Stimulated activated effector memory CD8-positive, alpha-beta T cell treated with anti-CD3 and anti-CD28 coated beads, Interleukin-12 subunit alpha, Interleukin-12 subunit beta, amount 100 ng/mL, for 72 hours (primary cell): Measurements from ENCODE around the gene UTF1.
A peak's percentile ranks its signal among the peaks of the same experiment; 100 is the strongest.
"Not testable (repeated sequence)": the region's sequence is repeated elsewhere in the genome, so short reads cannot be mapped to it uniquely, and the experiment has no call there.

Experiments
- ATAC-seq: fragments of 150-1000 bp; cut with Tn5 transposase; 2 replicates; pipeline ENCODE4 v1.10.0; 2021
- DNase-seq, 2 donors: peaks; one replicate each; pipeline ENCODE4 v3.0.0; 2021 to 2022; ENCODE audit warnings: low spot score in 2 of 2
- H3K27ac Mint-ChIP-seq: one replicate; pipeline ENCODE4 v1.8.0; 2022; ENCODE audit warnings: mild to moderate bottlenecking, mixed read lengths
- H3K36me3 Mint-ChIP-seq: one replicate; pipeline ENCODE4 v1.8.0; 2022; ENCODE audit warnings: mild to moderate bottlenecking, mixed read lengths
- H3K4me1 Mint-ChIP-seq: one replicate; pipeline ENCODE4 v1.8.0; 2022; ENCODE audit warnings: mixed read lengths
- H3K4me3 Mint-ChIP-seq: one replicate; pipeline ENCODE4 v1.8.0; 2022; ENCODE audit warnings: mild to moderate bottlenecking, mixed read lengths
- H3K9me3 Mint-ChIP-seq: one replicate; pipeline ENCODE4 v1.8.0; 2022; ENCODE audit warnings: mixed read lengths

Gene UTF1

DNA sequence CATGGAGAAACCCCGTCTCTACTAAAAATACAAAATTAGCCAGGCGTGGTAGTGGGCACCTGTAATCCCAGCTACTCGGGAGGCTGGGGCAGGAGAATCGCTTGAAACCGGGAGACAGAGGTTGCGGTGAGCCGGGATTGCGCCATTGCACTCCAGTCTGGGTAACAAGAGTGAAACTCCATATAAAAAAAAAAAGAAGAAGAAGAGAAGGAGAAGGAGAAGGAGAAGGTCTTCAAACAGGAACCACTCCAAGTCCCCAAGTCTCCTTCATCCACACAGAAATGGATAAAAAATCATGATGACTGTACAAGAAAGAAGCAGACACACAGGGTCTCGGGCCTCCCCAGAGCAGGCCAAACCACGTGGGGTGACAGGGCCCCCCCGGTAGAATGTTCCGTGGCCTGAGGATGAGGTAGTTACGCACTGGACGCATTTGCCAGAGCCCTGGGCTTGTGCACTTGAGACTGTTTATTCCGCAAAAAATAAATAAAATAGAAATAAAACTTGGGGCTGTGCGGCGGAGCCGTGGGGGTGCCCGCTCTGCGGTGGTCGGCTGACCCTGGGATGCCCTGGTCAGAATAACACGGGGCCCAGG, 23.4 kb downstream of the UTF1 start:
- peaks cover 20% of the 10 kb centered on the region for H3K4me1 Mint-ChIP-seq
- ATAC-seq (no peak), DNase-seq (no peak)
- H3K9me3 Mint-ChIP-seq = no peaks in the 10 kb centered on the region
- H3K4me3 Mint-ChIP-seq = no peak overlapping the region
- no peak overlapping the region for H3K27ac Mint-ChIP-seq
- no peaks in the 10 kb centered on the region for H3K36me3 Mint-ChIP-seq

DNA sequence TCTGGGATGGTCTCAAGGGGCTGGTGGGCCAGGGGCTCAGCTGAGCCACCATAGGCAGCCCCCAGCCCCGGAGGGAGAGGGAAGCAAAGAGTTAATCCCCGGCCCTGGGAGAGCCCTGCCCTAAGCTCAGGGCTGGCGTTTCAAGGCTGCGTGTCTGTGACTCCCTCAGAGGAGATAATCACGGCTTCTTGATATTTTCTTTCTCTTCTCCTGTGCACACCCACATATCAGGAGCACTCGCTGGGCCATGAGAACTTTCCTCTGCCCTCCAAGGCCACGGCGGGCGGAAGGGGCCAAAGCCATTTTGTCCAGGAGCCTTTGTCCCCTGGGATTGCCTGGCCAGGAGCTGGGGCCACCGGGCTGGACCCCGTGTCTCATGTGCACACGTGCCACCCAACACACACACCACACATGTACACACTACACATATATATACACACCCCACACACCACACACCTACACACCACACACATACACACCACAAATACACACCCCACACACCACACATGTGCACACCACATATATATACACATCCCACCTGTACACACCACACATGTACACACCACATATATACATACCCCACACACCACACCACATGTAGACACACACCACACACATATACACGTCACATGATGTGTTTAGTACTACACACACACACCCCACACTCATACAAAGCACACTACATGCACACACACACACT, 24.6 kb downstream of the UTF1 start:
- Mint-ChIP-seq H3K27ac (no peak overlapping the region), H3K9me3 (no peaks in the 10 kb centered on the region), H3K4me3 (no peak overlapping the region), H3K4me1 (peaks cover 29% of the 10 kb centered on the region), H3K36me3 (peaks cover 7% of the 10 kb centered on the region)
- ATAC-seq (no peak), DNase-seq (no peak)

GRCh38 chr10:133255323-133255722, 25.3 kb downstream of the UTF1 start:
- peaks cover 32% of the 10 kb centered on the region for H3K4me1 Mint-ChIP-seq
- no peak overlapping the region for H3K27ac Mint-ChIP-seq
- no peak for DNase-seq
- no peak for ATAC-seq
- peaks cover 15% of the 10 kb centered on the region for H3K36me3 Mint-ChIP-seq
- H3K4me3 Mint-ChIP-seq = no peak overlapping the region
- H3K9me3 Mint-ChIP-seq = no peaks in the 10 kb centered on the region

- peak in 1 of 2 donors; percentile 64 for DNase-seq
- no peaks in the 10 kb centered on the region for H3K9me3 Mint-ChIP-seq
- peak overlapping the region; percentile 88 for H3K27ac Mint-ChIP-seq
- peak overlapping the region; percentile 76 for H3K4me3 Mint-ChIP-seq
- peaks cover 35% of the 10 kb centered on the region for H3K36me3 Mint-ChIP-seq
- ATAC-seq = no peak
- H3K4me1 Mint-ChIP-seq = peaks cover 45% of the 10 kb centered on the region
These were observed 27.6 kb downstream of the UTF1 start for GRCh38 chr10:133257489-133258065.

- H3K9me3 Mint-ChIP-seq = no peaks in the 10 kb centered on the region
- peak overlapping the region; percentile 88 for H3K27ac Mint-ChIP-seq
- ATAC-seq (peak; percentile 2), DNase-seq (peak in 1 of 2 donors; percentile 72)
- peak overlapping the region; percentile 76 for H3K4me3 Mint-ChIP-seq
- H3K4me1 Mint-ChIP-seq = peaks cover 51% of the 10 kb centered on the region
- H3K36me3 Mint-ChIP-seq = peaks cover 42% of the 10 kb centered on the region
These were observed 28.2 kb downstream of the UTF1 start for GRCh38 chr10:133258066-133258817.

- H3K27ac Mint-ChIP-seq = peak overlapping the region; percentile 90
- peak; percentile 58 to 89 for DNase-seq
- H3K36me3 Mint-ChIP-seq = peaks cover 50% of the 10 kb centered on the region
- peak; percentile 57 for ATAC-seq
- H3K4me1 Mint-ChIP-seq = peaks cover 59% of the 10 kb centered on the region
- H3K4me3 Mint-ChIP-seq = peak overlapping the region; percentile 76
- no peaks in the 10 kb centered on the region for H3K9me3 Mint-ChIP-seq
These were observed 29.0 kb downstream of the UTF1 start for GRCh38 chr10:133258818-133259601.

DNA sequence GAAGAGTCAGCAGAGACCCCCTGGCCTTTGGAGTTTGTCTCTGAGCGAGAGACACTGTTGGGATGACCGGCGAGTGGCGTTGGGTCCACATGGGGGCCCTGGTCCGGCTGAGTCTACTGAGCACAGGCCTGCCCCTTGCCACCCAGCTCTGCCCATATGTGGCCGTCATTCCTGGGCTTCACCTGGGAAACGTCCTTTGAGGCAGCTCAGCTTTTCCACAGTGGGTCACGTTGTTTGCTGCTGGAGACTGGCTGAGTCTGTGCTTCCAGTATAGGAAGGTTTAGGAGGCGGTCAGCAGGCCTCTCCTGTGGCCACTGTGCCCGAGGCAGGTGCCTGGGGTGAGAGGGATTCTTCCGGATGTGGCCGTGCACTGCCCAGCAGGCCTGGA, 29.6 kb downstream of the UTF1 start:
- no peaks in the 10 kb centered on the region for H3K9me3 Mint-ChIP-seq
- H3K27ac Mint-ChIP-seq = peak overlapping the region; percentile 90
- no peak for DNase-seq
- peaks cover 65% of the 10 kb centered on the region for H3K4me1 Mint-ChIP-seq
- no peak for ATAC-seq
- H3K36me3 Mint-ChIP-seq = peaks cover 55% of the 10 kb centered on the region
- peak overlapping the region; percentile 76 for H3K4me3 Mint-ChIP-seq

DNA sequence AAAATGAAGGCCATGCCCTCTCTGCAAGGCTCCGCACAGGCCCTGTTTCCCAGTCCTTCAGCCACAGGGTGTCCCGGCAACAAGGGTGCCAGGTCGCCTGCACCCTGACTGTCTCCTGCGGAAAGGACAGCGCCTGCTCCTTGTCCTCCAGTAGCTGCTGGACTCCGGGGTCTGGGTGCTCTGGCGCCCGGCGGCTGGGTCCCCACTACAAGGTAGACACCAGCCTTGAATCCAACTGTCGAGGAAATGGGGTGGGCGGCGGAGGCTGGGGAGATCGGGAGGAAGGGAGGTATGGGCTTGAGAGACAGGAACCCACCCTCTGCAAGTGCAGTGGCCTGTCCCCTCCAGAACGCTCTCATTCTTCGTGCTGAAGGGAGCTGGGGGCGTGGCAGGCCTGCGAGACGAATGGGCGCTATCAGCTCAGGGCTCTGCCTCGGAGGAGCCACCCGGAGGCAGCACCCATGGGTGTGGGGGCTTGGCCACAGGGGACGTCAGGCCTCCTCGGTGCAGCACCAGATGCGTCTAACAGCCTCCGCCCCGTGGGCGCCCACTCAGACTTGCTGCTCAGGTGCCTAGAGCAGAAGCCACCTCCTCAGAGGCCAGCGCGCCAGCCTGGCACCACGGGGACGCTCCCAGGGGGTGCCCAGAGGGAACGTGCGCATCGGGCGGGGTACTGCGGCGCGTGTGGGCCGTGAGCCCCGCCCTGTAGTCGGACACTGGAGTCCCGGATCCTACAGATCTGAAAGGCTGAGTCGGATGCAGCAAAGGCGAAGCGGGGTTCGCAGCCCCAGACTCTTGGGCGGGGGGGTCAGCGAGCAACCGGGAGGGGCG, 31.1 kb downstream of the UTF1 start:
- Mint-ChIP-seq H3K27ac (peak overlapping the region; percentile 88), H3K36me3 (peaks cover 71% of the 10 kb centered on the region), H3K9me3 (no peaks in the 10 kb centered on the region), H3K4me3 (peak overlapping the region; percentile 76), H3K4me1 (peaks cover 80% of the 10 kb centered on the region)
- DNase-seq (peak; percentile 60 to 85), ATAC-seq (peak; percentile 78)

GRCh38 chr10:133261726-133262325, 31.8 kb downstream of the UTF1 start:
- H3K9me3 Mint-ChIP-seq = no peaks in the 10 kb centered on the region
- DNase-seq = peak; percentile 74 to 87
- H3K36me3 Mint-ChIP-seq = peaks cover 78% of the 10 kb centered on the region
- peak overlapping the region; percentile 76 for H3K4me3 Mint-ChIP-seq
- peak; percentile 66 for ATAC-seq
- peak overlapping the region; percentile 88 for H3K27ac Mint-ChIP-seq
- peaks cover 80% of the 10 kb centered on the region for H3K4me1 Mint-ChIP-seq

DNA sequence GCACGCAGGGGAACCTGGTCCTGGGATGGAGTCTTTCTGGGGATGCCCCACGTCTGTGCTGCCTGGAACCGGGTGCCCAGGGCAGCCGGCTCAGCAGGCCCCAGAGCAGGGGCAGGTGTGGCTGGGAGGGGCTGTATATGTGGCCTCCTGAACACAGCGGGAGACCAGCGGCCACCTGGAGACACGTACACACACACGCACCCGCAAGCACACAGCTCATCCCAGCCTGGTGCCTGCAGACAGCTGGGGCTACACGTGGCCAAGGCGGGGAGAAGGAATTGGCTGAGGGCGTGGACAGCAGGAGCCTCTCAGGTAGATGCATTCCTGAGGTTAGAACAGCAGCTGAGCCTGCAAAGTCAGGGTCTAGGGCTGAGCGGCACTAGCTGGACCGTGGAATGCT, 32.7 kb downstream of the UTF1 start:
- Mint-ChIP-seq H3K27ac (peak overlapping the region; percentile 73), H3K9me3 (no peaks in the 10 kb centered on the region), H3K4me3 (peak overlapping the region; percentile 76), H3K36me3 (peaks cover 86% of the 10 kb centered on the region), H3K4me1 (peaks cover 75% of the 10 kb centered on the region)
- no peak for ATAC-seq
- DNase-seq = no peak

DNA sequence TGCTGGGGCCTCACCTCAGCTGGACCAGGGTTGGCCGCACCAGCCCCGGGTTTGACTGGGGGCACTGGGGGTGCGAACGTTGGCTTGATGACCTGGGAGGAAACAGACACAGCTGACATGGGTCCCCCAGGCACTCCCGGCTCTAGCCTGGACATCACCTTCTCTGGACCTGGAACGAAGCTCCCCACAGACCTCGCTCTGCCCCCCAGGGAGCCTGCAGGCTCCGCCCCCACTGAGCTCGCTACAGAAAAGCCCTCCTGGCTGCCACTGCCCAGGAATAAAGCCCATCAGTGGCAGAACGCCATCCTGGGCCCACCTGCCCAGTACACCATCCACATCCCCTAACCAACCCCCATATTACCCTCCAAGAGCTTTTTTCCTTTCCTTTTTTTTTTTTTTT, 33.7 kb downstream of the UTF1 start:
- DNase-seq = no peak
- Mint-ChIP-seq H3K9me3 (no peaks in the 10 kb centered on the region), H3K4me1 (peaks cover 67% of the 10 kb centered on the region), H3K27ac (peak overlapping the region; percentile 73), H3K4me3 (no peak overlapping the region), H3K36me3 (peaks cover 96% of the 10 kb centered on the region)
- no peak for ATAC-seq

DNA sequence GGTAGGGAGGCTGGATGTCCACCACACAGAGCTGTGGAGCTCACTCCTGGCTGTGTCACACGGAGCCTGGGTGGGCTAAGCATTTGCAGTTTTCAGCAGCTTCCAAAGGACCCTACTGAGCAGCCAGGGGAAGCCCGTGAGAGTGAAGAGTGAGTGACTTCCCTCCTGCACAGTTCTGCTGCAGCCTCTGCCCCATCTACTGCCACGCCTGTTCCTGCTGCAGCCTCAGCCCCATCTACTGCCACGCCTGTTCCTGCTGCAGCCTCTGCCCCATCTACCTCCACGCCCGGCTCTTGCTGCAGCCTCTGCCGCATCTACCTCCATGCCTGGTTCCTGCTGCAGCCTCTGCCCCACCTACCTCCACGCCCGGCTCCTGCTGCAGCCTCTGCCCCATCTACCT, 34.4 kb downstream of the UTF1 start:
- peaks cover 60% of the 10 kb centered on the region for H3K4me1 Mint-ChIP-seq
- no peaks in the 10 kb centered on the region for H3K9me3 Mint-ChIP-seq
- DNase-seq (no peak), ATAC-seq (no peak)
- peaks cover 97% of the 10 kb centered on the region for H3K36me3 Mint-ChIP-seq
- peak overlapping the region; percentile 73 for H3K27ac Mint-ChIP-seq
- H3K4me3 Mint-ChIP-seq = no peak overlapping the region

GRCh38 chr10:133265052-133265451, 35.0 kb downstream of the UTF1 start:
- peaks cover 97% of the 10 kb centered on the region for H3K36me3 Mint-ChIP-seq
- not testable (repeated sequence) for H3K4me3 Mint-ChIP-seq, H3K9me3 Mint-ChIP-seq, DNase-seq, ATAC-seq
- H3K27ac Mint-ChIP-seq = peak overlapping the region; percentile 73
- peaks cover 54% of the 10 kb centered on the region for H3K4me1 Mint-ChIP-seq
